ENCODE data around the gene BTN2A1. TPM values are rescaled to one million over a fixed set of nuclear protein-coding genes. Genes with fewer than 3 reads are reported as not detected.
"Not testable (repeated sequence)": the region's sequence is repeated elsewhere in the genome, so short reads cannot be mapped to it uniquely, and the experiment has no call there.

The BTN2A1 gene
- total RNA-seq (2014; rRNA removed; shearing (Covaris generic)), result 16.9 and 17.2 TPM in 2 replicates

GRCh38 chr6:26457806-26458688, at the start of gene BTN2A1:
TSS of gene BTN2A1 (plus strand) at chr6:26457955. CDS start at chr6:26458637, 682 bp downstream.
- DNase-seq, result peak; percentile 78 to 91
- no peaks in the 10 kb centered on the region for H3K27me3 ChIP-seq

GRCh38 chr6:26408828-26409730, 48.7 kb upstream of the BTN2A1 start:
- H3K27ac ChIP-seq, result no peak overlapping the region
- H3K27me3 ChIP-seq, result no peaks in the 10 kb centered on the region
- no peak for DNase-seq
- H3K9me3 ChIP-seq (replicated peaks), result no peaks in the 10 kb centered on the region
- H3K4me3 ChIP-seq, result no peak overlapping the region
- H3K4me1 ChIP-seq, result peaks cover 6% of the 10 kb centered on the region; the same call in 1 of the 2 replicates
- no peaks in the 10 kb centered on the region for H3K36me3 ChIP-seq

More at GRCh38 chr6:26457806-26458688, at the start of gene BTN2A1:
- peaks cover 4% of the 10 kb centered on the region for H3K4me1 ChIP-seq
- peak within 1 kb of the TSS; percentile 68 for H3K27ac ChIP-seq
- H3K4me3 ChIP-seq, result peak within 1 kb of the TSS; percentile 76
- no peaks in the 10 kb centered on the region for H3K9me3 ChIP-seq (replicated peaks)
- peaks cover 20% of the 10 kb centered on the region for H3K36me3 ChIP-seq

- Histone ChIP-seq H3K4me1 (peaks cover 6% of the 10 kb centered on the region; the same call in 1 of the 2 replicates), H3K4me3 (no peak overlapping the region), H3K27ac (no peak overlapping the region), H3K9me3 (replicated peaks) (no peaks in the 10 kb centered on the region), H3K36me3 (no peaks in the 10 kb centered on the region), H3K27me3 (no peaks in the 10 kb centered on the region)
- DNase-seq, result peak in 1 of 2 experiments; percentile 4
Observed at GRCh38 chr6:26411751-26412150, 46.0 kb upstream of the BTN2A1 start.

- Histone ChIP-seq H3K36me3 (no peaks in the 10 kb centered on the region), H3K4me3 (no peak overlapping the region), H3K9me3 (replicated peaks) (no peaks in the 10 kb centered on the region), H3K27ac (no peak overlapping the region), H3K27me3 (no peaks in the 10 kb centered on the region), H3K4me1 (peaks cover 6% of the 10 kb centered on the region; the same call in 1 of the 2 replicates)
- DNase-seq, result peak; percentile 47 to 70
Observed at GRCh38 chr6:26412228-26412627, 45.5 kb upstream of the BTN2A1 start.

- no peak overlapping the region for H3K27ac ChIP-seq
- no peak overlapping the region for H3K4me3 ChIP-seq
- no peaks in the 10 kb centered on the region for H3K9me3 ChIP-seq (replicated peaks)
- peaks cover 6% of the 10 kb centered on the region; the same call in 1 of the 2 replicates for H3K4me1 ChIP-seq
- no peaks in the 10 kb centered on the region for H3K27me3 ChIP-seq
- no peaks in the 10 kb centered on the region for H3K36me3 ChIP-seq
- no peak for DNase-seq
Observed at GRCh38 chr6:26412954-26413353, 44.8 kb upstream of the BTN2A1 start.

GRCh38 chr6:26414281-26414680, 43.5 kb upstream of the BTN2A1 start:
- DNase-seq, result no peak
- Histone ChIP-seq H3K27me3 (no peaks in the 10 kb centered on the region), H3K27ac (no peak overlapping the region), H3K36me3 (no peaks in the 10 kb centered on the region), H3K4me1 (peaks cover 6% of the 10 kb centered on the region; the same call in 1 of the 2 replicates), H3K9me3 (replicated peaks) (no peaks in the 10 kb centered on the region), H3K4me3 (no peak overlapping the region)

- Histone ChIP-seq H3K36me3 (no peaks in the 10 kb centered on the region), H3K4me1 (peaks cover 6% of the 10 kb centered on the region; the same call in 1 of the 2 replicates), H3K4me3 (no peak overlapping the region), H3K27ac (no peak overlapping the region), H3K27me3 (no peaks in the 10 kb centered on the region), H3K9me3 (replicated peaks) (no peaks in the 10 kb centered on the region)
- no peak for DNase-seq
Observed at GRCh38 chr6:26415036-26415614, 42.6 kb upstream of the BTN2A1 start.

GRCh38 chr6:26415791-26416190, 42.0 kb upstream of the BTN2A1 start:
- no peaks in the 10 kb centered on the region for H3K27me3 ChIP-seq
- H3K4me1 ChIP-seq, result peaks cover 6% of the 10 kb centered on the region; the same call in 1 of the 2 replicates
- no peak overlapping the region for H3K27ac ChIP-seq
- H3K36me3 ChIP-seq, result no peaks in the 10 kb centered on the region
- no peak overlapping the region for H3K4me3 ChIP-seq
- no peaks in the 10 kb centered on the region for H3K9me3 ChIP-seq (replicated peaks)
- DNase-seq, result no peak

- Histone ChIP-seq H3K4me3 (no peak overlapping the region), H3K27me3 (no peaks in the 10 kb centered on the region), H3K9me3 (replicated peaks) (no peaks in the 10 kb centered on the region), H3K4me1 (peaks cover 6% of the 10 kb centered on the region; the same call in 1 of the 2 replicates), H3K27ac (no peak overlapping the region), H3K36me3 (no peaks in the 10 kb centered on the region)
- DNase-seq, result no peak
Observed at GRCh38 chr6:26416288-26416687, 41.5 kb upstream of the BTN2A1 start.

- not testable (repeated sequence) for H3K36me3 ChIP-seq; H3K27ac ChIP-seq; DNase-seq; H3K9me3 ChIP-seq (replicated peaks); H3K4me1 ChIP-seq; H3K27me3 ChIP-seq; H3K4me3 ChIP-seq
Observed at GRCh38 chr6:26418077-26418476, 39.7 kb upstream of the BTN2A1 start.

GRCh38 chr6:26418795-26419194, 39.0 kb upstream of the BTN2A1 start:
- not testable (repeated sequence) for H3K4me1 ChIP-seq; H3K27me3 ChIP-seq; H3K9me3 ChIP-seq (replicated peaks); H3K4me3 ChIP-seq; H3K36me3 ChIP-seq; H3K27ac ChIP-seq; DNase-seq

- peak overlapping the region; percentile 67 for H3K4me3 ChIP-seq
- H3K9me3 ChIP-seq (replicated peaks), result no peaks in the 10 kb centered on the region
- no peaks in the 10 kb centered on the region for H3K27me3 ChIP-seq
- peak overlapping the region; percentile 56 for H3K27ac ChIP-seq
- no peaks in the 10 kb centered on the region; the same call in 1 of the 2 replicates for H3K36me3 ChIP-seq
- H3K4me1 ChIP-seq, result no peaks in the 10 kb centered on the region
- DNase-seq, result peak; percentile 55 to 72
Observed at GRCh38 chr6:26420688-26421171, 37.0 kb upstream of the BTN2A1 start.

- peak; percentile 80 to 90 for DNase-seq
- H3K9me3 ChIP-seq (replicated peaks), result no peaks in the 10 kb centered on the region
- H3K4me1 ChIP-seq, result no peaks in the 10 kb centered on the region
- no peaks in the 10 kb centered on the region for H3K27me3 ChIP-seq
- H3K36me3 ChIP-seq, result no peaks in the 10 kb centered on the region; the same call in 1 of the 2 replicates
- peak overlapping the region; percentile 67 for H3K4me3 ChIP-seq
- H3K27ac ChIP-seq, result peak overlapping the region; percentile 56
Observed at GRCh38 chr6:26421259-26422144, 36.3 kb upstream of the BTN2A1 start.

Data from SJCRH30 (cell line).